ENCODE data around the gene PEX14.

PEX14 gene

GRCh38 chr1:10653370-10654125, 178.8 kb downstream of the PEX14 start:
- DNase-seq = no peak

- no peak for DNase-seq
Measured at GRCh38 chr1:10655002-10655401, 180.3 kb downstream of the PEX14 start.

- no peak for DNase-seq
Measured at GRCh38 chr1:10656431-10656830, 181.7 kb downstream of the PEX14 start.

DNA sequence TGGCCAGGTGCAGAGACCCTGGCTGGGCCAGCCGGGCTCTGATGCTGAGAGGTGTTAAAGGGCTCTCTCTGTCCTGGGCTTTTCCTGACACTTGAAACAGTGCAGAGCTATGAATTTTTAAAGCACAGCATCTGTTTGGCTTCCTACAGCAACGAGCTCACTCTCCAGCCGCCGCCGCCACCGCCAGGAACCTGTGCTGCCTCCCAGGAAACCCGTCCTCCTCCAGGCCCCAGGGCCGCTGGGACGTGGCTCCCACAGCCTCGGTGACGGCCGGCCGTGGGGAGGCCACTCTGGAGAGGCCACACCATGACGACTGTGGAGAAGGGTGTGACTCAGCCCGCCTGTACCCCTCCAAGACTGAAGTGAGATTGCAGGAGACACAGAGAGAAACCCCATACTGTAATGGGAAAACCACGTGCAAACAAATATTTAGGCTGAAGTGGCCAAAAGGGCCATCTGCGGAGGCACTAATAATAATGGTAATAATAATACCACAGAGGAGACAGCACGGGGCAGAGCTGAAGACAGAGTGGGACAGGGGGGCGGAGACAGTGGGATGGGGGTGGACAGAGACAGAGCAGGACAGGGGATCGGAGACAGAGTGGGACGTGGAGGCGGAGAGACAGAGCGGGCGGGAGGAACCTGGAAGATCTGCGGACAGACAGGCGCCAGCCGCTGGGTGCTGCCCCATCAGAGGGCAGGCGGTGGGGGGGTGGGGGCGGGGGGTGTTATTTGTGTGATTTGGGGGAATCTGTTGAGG, 182.5 kb downstream of the PEX14 start:
- DNase-seq = no peak

DNA sequence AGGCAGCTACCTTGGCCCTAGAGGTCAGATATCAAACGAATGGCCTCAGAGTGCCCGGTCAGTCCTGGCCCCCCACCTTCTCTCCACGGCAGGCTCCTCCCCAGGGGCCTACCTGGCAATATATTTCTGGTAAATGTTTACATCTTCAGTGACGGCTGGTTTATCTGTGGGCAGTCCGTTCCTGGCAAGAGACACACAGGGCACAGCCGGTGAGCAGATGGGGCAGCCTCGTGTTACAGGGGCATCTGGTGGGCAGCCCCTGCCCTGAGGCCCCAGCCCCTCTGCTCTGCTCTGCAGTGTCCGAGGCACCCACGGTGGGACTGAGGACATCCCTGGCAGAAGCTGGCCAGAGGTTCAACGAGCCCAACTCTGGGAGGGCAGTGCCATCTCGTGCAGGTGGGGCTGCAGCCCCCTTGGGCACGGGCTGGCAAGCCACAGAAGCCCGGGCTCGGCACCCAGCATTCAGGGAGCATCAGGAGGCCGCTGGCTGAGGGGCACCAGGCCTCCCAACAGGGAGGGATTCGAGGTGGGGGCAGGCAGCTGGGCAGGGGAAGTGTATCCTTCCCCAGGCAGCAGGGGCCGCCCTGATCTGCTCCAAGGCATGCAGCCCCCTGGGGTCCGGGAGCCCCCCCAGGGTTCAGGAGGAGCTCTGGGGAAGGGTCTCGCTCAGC, 183.8 kb downstream of the PEX14 start:
- DNase-seq = no peak

DNA sequence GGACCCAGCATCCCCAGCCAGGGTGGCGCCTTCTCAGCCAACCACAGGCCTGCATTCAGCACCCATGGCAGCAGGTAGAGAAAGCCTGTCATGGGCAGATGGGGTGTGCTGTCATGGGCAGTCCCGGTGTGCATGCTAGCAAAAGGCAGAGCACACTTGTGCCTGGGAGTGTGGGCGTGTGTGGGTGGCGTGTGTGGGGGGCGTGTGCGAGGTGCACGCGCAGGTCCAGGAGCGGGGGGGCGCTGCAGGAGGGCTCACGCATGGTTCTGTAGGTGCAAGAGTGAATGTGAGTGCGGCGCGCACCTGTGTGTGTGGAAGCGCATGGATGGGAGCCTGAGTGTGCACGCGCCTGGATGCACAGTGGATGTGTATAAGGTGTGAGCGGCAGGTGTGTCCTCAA, 184.5 kb downstream of the PEX14 start:
- no peak for DNase-seq

- DNase-seq = no peak
Measured at GRCh38 chr1:10659646-10660540, 185.1 kb downstream of the PEX14 start.

GRCh38 chr1:10661453-10661852, 186.7 kb downstream of the PEX14 start:
- no peak for DNase-seq

- no peak for DNase-seq
Measured at GRCh38 chr1:10662090-10662688, 187.4 kb downstream of the PEX14 start.

- DNase-seq = no peak
Measured at GRCh38 chr1:10662824-10663677, 188.3 kb downstream of the PEX14 start.

GRCh38 chr1:10663678-10664035, 188.9 kb downstream of the PEX14 start:
- DNase-seq = no peak

GRCh38 chr1:10664251-10664650, 189.5 kb downstream of the PEX14 start:
- DNase-seq = no peak

- DNase-seq = no peak
Measured at GRCh38 chr1:10665226-10665625, 190.5 kb downstream of the PEX14 start.

GRCh38 chr1:10665930-10666850, 191.4 kb downstream of the PEX14 start:
- no peak for DNase-seq

GRCh38 chr1:10667861-10668761, 193.4 kb downstream of the PEX14 start:
- DNase-seq = no peak

- no peak for DNase-seq
Measured at GRCh38 chr1:10669570-10669969, 194.8 kb downstream of the PEX14 start.

DNA sequence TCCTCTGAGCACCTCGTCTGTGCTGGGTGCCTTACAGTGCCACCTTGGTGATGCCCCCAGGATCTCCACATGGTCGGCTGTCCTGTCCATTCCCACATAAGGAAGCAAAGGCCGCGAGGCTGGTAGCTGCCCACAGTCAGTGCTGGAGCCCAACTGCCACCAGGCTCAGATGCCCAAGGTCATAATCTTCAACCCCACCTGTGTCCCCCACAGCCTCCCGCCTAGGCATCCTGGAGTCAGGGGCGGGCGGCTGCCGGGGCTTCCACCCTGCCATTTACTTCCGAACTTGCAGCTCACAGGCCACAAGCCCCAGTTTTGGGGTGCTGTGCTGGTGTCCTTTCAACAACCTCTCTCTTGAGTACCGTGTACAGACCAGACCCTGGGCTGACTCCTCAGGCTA, 195.4 kb downstream of the PEX14 start:
- no peak for DNase-seq

DNA sequence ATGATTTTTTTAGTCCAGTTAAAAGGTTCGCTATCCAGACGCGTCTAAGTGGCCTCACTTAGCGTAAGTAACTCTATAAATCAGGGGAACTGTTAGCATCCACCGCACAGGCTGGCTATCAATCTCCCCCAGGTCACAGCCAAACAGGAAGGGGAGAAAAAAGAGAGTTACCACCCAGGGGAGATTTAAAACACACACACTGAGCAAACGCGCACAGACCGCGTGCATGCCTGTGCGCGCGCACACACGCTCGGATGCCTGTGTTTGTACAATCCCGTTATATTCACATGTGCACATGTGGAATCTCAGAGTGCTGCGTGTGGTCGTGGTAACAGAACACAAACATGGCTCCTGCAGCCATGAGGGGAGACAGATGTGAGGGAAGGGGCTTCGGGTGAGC, 196.3 kb downstream of the PEX14 start:
- DNase-seq = no peak

DNA sequence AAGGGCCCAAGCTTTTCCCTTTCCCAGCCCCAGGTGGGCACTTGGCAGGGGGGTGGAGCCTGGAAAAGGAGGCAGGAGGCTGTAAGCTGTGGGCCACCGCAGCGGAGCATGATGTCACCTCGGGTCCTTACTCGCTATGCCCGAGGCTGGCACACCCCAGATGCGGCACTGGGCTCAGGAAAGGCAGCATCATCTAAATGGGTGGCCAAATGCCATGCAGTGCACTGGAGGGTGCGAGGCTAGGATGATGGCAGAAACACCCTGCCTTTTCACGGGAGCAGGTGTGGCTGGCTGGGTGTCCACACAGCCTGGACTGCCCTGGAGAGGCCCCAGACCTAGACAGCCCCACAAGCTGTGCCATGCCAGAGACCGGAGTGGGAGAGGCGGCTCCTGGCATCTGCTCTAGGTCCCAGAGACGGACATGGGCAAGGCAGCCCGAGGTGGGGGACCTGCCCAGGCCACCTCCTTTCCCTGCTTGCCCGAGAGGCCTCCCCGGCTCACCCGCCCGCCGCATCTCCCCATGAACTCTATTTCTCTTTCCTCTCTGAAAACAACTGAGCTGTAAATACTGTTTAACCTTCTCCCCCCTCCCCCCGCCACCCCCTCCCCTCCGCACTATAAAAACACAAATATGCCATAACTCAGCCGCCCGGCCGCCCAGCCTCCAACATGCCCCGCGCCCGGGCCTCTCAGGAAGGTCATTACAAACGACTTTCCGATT, 197.0 kb downstream of the PEX14 start:
- no peak for DNase-seq
